Testis (tissue), 3 donors: ENCODE results near the gene TNXB. TPM values are rescaled to one million over a fixed set of nuclear protein-coding genes. Genes with fewer than 3 reads are reported as not detected.

ENCODE experiments used
- DNase-seq: peaks from one replicate; pipeline ENCODE4 v3.0.0-alpha.2; 2019
- H3K27ac ChIP-seq, 2 donors: fragments of 200-600 bp; sonication (generic); one replicate each; pipeline ENCODE4 v1.5.1; 2019
- H3K27me3 ChIP-seq: fragments of 200-600 bp; sonication (generic); one replicate; pipeline ENCODE4 v1.5.1; 2019
- H3K36me3 ChIP-seq: fragments of 200-600 bp; sonication (generic); one replicate; pipeline ENCODE4 v1.5.1; 2017; ENCODE audit warnings: low read depth; ENCODE audit errors: missing control alignments
- H3K4me1 ChIP-seq: fragments of 200-600 bp; sonication (generic); one replicate; pipeline ENCODE4 v1.5.1; 2019
- H3K4me3 ChIP-seq, 2 donors: fragments of 200-600 bp; sonication (generic); one replicate each; pipeline ENCODE4 v1.5.1; 2017 to 2019
- H3K9me3 ChIP-seq: fragments of 200-600 bp; sonication (generic); one replicate; pipeline ENCODE4 v1.5.1; 2017
- POLR2A ChIP-seq: fragments of 450-650 bp; IDR thresholded peaks from one replicate; pipeline ENCODE4 v1.6.1; 2017; ENCODE audit warnings: antibody characterized with exemption, mild to moderate bottlenecking, moderate library complexity
- WGBS, 2 donors: methylation state at CpG; one replicate each; pipeline ENCODE4 v1.1.5; 2018; 5-methylcytosine and 5-hydroxymethylcytosine counted together
- intact Hi-C: fragments of 100-400 bp; cut with DNase I; formaldehyde crosslinking; loops from one replicate; pipeline ENCODE4 v1.15.1; 2023; ENCODE audit warnings: low total_unique reads
- polyA plus RNA-seq: library from polyadenylated mRNA; stranded (reverse); fragments of 350-450 nt; fragmentation: Illumina TruSeq; extraction: RNeasy Lipid Tissue Mini Kit (QIAGEN cat#74804); gene quantifications from one replicate; pipeline ENCODE4 v1.2.3, GENCODE V29; 2014; ENCODE audit warnings: low read depth, low replicate concordance; ENCODE audit not compliant: insufficient read depth
- total RNA-seq, 2 donors: library from RNA; depleted of rRNA; stranded (reverse); fragments of >200 nt; gene quantifications; one replicate each; pipeline ENCODE4 v1.2.3, GENCODE V29; 2016
- TF ChIP-seq, protein P1 (sequence below), 3 experiments: fragments of 450-650 bp in 2 of 3; fragments of 200-600 bp in 1 of 3; sonication (generic) in 1 of 3; IDR thresholded peaks; one replicate each; pipeline ENCODE4 v1.5.1; 2016 to 2019; ENCODE audit warnings: antibody characterized with exemption in 3 of 3, mild to moderate bottlenecking in 2 of 3, moderate library complexity in 1 of 3

The TNXB gene
- total and polyA plus RNA-seq, 3 donors from 2014 or later = 42.4 to 78.2 (median 44.0) TPM

DNA sequence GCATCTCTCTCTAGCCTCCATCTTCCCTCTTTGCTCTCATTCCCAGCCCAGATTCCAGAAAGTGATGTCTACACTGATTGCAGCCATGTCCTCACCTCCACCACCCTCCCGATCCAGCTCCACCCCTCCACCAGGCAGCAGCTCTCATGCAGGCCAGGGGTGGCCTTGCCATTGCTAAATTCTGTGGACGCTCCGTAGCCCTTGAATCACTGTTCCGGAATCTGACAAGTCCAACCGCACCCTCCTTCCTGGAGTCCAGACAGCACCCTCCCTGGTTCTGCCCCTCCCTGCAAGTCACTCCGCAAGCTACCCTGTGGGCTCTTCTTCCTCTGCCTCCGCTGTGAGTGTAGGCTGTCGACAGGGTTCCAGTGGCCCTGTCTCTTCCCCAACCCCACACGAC is 26.2 kb downstream of the TNXB start:
- H3K27me3 ChIP-seq = no peaks in the 10 kb centered on the region
- no peak overlapping the region for H3K4me3 ChIP-seq
- peak; percentile 54 for DNase-seq
- WGBS, 2 donors = 66 to 83% methylated on average over 9 of the region's 9 CpGs
- no peaks in the 10 kb centered on the region for H3K9me3 ChIP-seq
- intact Hi-C loops = no loop called here
- H3K36me3 ChIP-seq = no peaks in the 10 kb centered on the region
- TF ChIP-seq POLR2A = no peak
- TF ChIP-seq, protein P1, sequence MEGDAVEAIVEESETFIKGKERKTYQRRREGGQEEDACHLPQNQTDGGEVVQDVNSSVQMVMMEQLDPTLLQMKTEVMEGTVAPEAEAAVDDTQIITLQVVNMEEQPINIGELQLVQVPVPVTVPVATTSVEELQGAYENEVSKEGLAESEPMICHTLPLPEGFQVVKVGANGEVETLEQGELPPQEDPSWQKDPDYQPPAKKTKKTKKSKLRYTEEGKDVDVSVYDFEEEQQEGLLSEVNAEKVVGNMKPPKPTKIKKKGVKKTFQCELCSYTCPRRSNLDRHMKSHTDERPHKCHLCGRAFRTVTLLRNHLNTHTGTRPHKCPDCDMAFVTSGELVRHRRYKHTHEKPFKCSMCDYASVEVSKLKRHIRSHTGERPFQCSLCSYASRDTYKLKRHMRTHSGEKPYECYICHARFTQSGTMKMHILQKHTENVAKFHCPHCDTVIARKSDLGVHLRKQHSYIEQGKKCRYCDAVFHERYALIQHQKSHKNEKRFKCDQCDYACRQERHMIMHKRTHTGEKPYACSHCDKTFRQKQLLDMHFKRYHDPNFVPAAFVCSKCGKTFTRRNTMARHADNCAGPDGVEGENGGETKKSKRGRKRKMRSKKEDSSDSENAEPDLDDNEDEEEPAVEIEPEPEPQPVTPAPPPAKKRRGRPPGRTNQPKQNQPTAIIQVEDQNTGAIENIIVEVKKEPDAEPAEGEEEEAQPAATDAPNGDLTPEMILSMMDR (IDR thresholded peaks at IDR 0.05) = no peak
- no peak overlapping the region for H3K27ac ChIP-seq
- H3K4me1 ChIP-seq = peaks cover 60% of the 10 kb centered on the region

DNA sequence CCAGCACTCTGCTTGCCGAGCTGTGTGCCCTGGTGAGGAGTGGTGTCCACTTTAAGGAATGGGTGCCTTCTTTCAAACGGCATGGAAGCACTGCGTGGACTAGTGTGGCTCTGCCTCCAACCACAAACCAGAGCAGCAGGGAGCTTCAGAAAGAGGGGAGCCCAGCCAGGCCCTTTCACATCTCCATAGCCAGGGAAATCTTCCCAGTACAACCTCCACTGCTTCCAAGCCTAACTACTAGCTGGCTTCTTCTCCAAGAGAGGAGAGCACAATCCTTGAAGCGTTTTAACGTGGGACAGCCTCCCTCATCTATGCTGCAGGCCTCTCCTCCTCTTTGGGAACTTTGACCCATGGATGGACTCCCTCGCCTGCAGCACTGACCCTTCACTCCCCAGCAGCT is 26.7 kb downstream of the TNXB start:
- H3K36me3 ChIP-seq = no peaks in the 10 kb centered on the region
- intact Hi-C loops = no loop called here
- DNase-seq = no peak
- WGBS, 2 donors = 44 to 52% methylated on average over 6 of the region's 6 CpGs
- peak overlapping the region; percentile 63 to 80 for H3K27ac ChIP-seq
- no peak for TF ChIP-seq POLR2A
- TF ChIP-seq, protein P1 (IDR thresholded peaks at IDR 0.05) = no peak
- H3K27me3 ChIP-seq = no peaks in the 10 kb centered on the region
- H3K4me3 ChIP-seq = no peak overlapping the region
- H3K4me1 ChIP-seq = peaks cover 56% of the 10 kb centered on the region
- no peaks in the 10 kb centered on the region for H3K9me3 ChIP-seq

DNA sequence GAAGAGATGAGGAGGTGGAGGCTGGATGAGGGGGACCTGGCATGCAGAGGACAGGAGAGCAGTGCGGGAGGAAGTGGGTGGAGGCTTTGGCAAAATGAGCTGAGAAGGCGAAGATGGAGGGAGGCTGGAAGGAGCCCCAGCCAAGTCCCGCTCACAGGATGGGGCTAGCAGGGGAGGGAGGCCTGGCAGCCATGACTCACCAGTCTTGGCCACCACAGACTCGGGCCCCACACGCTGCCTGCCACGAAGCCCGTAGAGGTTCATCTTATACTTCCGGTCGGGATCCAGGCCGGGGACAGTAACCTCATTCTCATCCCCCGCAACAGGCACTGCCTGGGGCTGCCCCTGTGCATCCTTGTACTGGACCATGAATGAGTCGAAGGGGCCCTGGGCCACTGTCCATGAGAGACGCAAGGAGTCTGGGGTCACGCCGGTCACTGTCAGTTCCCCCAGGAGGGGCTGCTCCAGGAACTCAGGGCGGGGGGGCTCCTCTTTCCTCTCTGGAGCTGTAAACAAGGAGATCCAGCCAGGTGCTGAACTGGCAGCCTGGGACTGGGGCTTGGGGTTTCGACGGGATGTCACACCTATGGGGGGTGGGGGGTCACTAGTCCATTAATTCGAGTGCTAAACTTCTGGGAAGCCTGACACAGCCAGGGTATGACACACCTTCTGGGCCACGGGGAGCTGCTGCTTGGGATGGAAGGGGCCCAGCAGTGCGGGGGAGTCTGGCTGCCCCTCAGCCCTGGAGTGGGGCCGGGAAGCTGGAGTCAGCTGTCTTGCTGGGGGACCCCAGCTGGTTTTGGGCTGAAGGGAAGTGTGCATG is 27.8 kb downstream of the TNXB start:
- no peaks in the 10 kb centered on the region for H3K36me3 ChIP-seq
- intact Hi-C loops = no loop called here
- no peak overlapping the region for H3K4me3 ChIP-seq

DNA sequence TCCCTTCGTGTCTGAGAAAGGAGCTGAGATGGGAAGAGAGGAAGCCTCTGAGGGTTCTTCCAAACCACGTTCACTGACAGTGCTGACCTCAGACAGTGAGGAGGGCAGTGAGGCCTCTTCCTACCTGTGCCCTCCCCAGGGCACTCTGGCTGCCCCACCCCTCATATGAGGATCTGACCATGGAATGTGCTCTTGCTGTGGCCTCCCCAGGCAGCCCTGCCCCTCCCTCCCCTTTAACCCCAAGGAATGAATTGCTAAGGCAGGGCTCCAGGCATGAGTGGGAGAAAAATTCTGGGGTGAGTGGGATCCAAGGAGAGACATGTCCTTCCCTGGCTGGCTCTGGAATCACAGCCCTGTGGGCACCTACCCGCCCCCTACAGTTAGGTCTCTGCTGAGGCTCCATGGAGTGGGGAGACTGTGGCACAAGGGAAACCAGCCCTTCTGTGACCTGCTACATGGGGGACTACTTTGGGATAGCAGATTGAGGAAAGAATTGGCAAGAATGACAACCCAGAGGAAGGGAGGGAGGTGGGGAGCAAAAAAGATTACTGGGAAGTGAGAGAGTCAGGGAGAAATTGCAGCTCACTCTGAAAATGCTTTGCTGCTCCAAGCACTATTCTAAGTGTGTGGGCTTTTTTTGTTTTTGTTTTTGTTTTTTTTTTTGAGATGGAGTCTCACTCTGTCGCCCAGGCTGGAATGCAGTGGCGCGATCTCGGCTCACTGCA is 29.4 kb downstream of the TNXB start:
- Histone ChIP-seq H3K27ac (peak overlapping the region; percentile 60 to 65), H3K36me3 (no peaks in the 10 kb centered on the region), H3K4me3 (no peak overlapping the region), H3K27me3 (no peaks in the 10 kb centered on the region), H3K9me3 (no peaks in the 10 kb centered on the region), H3K4me1 (peaks cover 49% of the 10 kb centered on the region)
- intact Hi-C loops = no loop called here
- TF ChIP-seq, protein P1 (IDR thresholded peaks at IDR 0.05) = no peak
- no peak for TF ChIP-seq POLR2A
- 51 to 58% methylated on average over 7 of the region's 7 CpGs for WGBS, 2 donors
- no peak for DNase-seq

More for the DNA sequence above, 27.8 kb downstream of the TNXB start:
- Histone ChIP-seq H3K9me3 (no peaks in the 10 kb centered on the region), H3K27me3 (no peaks in the 10 kb centered on the region), H3K4me1 (peaks cover 53% of the 10 kb centered on the region), H3K27ac (peak overlapping the region; percentile 63 to 80)
- 48 to 53% methylated on average over 17 to 22 of the region's 22 CpGs for WGBS, 2 donors
- DNase-seq = peak; percentile 74
- no peak for TF ChIP-seq POLR2A
- TF ChIP-seq, protein P1 (IDR thresholded peaks at IDR 0.05) = no peak
